HS-5 (cell line): Measurements from ENCODE around the gene CLDN7.
A peak's percentile ranks its signal among the peaks of the same experiment; 100 is the strongest.
"Not testable (repeated sequence)": the region's sequence is repeated elsewhere in the genome, so short reads cannot be mapped to it uniquely, and the experiment has no call there.

Experiments
- DNase-seq: peaks from one replicate; pipeline ENCODE4 v3.0.0-alpha.2; 2012; ENCODE audit warnings: low read depth

Gene CLDN7

GRCh38 chr17:7253082-7253481, 9.2 kb downstream of the CLDN7 start:
- no peak for DNase-seq

DNA sequence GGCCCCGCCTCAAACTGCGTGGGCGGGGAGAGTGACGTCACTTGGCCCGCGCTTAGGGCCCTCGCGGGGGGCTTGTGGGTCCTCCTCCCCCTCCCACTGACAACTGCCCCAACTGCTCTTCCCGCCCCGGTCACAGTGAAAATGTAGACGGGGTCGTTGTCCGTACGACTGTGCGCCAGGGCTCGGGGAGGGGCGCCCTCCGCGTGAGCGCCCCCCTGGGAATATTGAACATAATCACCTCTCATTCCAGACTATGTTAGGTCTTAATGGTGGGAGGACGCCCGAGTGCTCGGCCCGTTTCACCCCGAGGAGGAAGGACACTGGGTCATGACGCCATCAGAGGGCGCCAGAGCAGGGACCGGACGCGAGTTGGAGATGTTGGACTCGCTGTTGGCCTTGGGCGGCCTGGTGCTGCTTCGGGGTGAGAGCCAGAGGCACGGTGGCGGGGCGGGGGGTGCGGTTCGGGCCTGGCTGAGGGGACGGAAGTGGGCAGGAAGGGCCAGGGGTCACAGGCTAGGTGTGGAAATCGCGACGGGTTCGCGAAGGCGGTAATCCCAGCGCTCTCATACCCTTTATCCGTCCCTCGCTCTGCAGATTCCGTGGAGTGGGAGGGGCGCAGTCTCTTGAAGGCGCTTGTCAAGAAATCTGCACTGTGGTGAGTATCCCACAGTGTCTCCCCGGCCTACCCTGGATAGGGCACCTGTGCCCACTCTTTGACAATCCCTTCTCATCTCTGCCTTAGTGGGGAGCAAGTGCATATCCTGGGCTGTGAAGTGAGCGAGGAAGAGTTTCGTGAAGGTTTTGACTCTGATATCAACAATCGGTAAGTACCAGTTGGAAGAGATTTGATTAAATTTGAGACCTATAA, 9.9 kb downstream of the CLDN7 start, which contains the start of gene ELP5:
Gene ELP5, plus strand, starts transcription at position 40 of the 868 bp plus-strand sequence. Its CDS starts 336 bp downstream, at position 376.
- peak; percentile 87 for DNase-seq

DNA sequence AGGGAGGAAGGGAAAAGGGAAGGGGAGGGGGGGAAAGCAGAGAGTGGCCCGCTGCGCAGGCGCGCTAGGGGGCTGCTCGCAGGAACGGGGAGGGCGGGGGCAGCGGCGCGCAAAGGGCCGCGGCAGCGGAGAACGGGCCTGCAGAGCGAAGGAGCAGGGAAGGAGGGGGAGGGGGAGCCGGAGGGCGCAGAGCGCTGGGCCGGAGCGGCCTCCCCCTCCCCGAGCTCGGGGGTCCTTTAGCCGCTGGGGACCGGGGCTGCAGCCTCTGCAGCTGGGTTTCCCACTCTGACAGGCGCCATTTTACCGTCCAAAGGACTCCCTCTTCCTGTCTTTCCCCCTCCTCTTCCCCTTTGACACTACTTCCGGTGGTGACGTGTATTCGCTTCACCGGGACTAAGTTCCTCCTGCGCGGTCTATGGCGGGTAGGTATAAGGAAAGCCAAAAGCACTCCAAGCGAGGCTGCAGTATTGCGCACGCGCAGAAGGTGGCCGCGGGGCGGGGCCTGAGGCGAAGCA, 10.6 kb downstream of the CLDN7 start, which contains the start of gene CTDNEP1:
Gene CTDNEP1, minus strand, starts transcription at position 74 of the 515 bp plus-strand sequence. CDS start 438 bp downstream, outside the sequence.
- DNase-seq, result peak; percentile 99

GRCh38 chr17:7250695-7251627, 11.3 kb downstream of the CLDN7 start:
- DNase-seq, result no peak

- no peak for DNase-seq
Observed at GRCh38 chr17:7249830-7250229, 12.4 kb downstream of the CLDN7 start.

GRCh38 chr17:7249214-7249613, 13.1 kb downstream of the CLDN7 start:
- no peak for DNase-seq

- no peak for DNase-seq
Observed at GRCh38 chr17:7248796-7249195, 13.5 kb downstream of the CLDN7 start.

GRCh38 chr17:7246779-7247178, 15.5 kb downstream of the CLDN7 start:
- DNase-seq, result no peak

- DNase-seq, result not testable (repeated sequence)
Observed at GRCh38 chr17:7243838-7244237, 18.4 kb downstream of the CLDN7 start.

- no peak for DNase-seq
Observed at GRCh38 chr17:7243453-7243729, 18.9 kb downstream of the CLDN7 start.

- peak; percentile 94 for DNase-seq
Observed at GRCh38 chr17:7242717-7243452, 19.4 kb downstream of the CLDN7 start.

DNA sequence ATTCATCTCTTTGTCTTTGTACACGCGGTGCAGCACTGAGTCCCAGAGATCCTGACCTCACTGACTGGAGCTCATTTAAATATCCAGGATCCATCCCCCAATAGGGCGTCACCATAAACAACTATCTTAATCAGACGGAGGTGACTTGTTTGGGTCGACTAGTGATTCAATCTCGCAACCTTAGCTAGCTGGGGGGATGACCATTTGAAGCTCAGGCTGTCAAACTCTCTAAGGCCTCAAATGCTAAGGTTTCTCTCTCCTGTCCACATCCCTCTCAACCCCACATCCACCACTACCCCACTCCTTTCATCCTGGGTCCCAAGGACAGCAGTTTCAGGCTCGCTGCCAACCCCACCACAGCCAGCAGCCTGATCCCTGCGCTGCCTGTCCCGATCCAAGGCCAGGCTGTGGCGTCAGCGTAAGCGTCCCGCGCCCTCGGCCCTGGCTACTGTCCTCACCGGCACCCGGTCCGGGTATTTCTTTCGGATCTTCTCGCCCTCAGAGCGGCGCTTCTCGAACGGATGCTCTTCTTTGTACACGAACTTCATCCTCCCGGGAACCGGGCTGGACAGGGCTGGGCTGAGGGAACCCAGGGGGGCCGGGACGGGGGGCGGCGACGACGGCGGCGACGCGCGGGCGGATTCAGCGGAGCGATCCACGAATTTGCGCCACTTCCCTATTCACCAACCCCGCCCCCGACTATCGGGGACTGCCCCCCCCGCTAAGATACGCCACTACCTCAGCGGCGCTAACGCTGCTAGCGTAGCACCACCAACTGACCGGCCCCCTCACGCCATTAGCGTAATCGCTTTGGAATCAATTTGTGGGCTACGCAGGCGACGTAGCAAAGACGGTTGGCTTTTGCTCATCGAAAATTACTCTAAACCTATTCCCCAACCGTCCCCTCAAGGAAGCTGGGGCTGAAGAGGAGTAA, 20.2 kb downstream of the CLDN7 start, which contains the start of gene GABARAP:
Gene GABARAP, minus strand, starts transcription at position 667 of the 934 bp plus-strand sequence. Its CDS starts 119 bp downstream, at position 548.
- peak; percentile 86 for DNase-seq

- no peak for DNase-seq
Observed at GRCh38 chr17:7241090-7241733, 21.1 kb downstream of the CLDN7 start.

DNA sequence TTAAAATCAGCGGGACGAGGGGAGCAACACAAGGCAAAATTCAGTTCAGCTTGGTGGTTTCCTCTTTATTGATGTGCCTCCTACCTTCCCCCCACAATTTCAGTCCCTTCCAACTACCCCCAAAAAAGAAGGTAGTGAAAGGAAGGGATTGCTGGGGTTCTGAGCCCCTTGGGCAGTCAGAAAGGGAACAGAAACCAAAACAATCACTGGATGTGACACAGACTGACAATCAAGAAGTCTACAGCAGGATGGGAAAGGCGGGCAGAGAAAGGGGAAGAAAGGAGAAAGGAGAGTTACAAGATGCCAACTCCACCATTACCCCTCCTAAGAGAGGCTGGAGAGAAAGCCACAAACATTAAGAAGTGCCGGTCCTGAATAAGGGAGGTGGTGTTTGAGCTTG, 21.9 kb downstream of the CLDN7 start:
- no peak for DNase-seq

GRCh38 chr17:7239091-7240027, 22.9 kb downstream of the CLDN7 start, which contains the start of gene PHF23:
Gene PHF23 (minus strand): TSS chr17:7239457. CDS start chr17:7239279, 178 bp downstream.
- peak; percentile 98 for DNase-seq

- DNase-seq, result no peak
Observed at GRCh38 chr17:7238420-7239090, 23.7 kb downstream of the CLDN7 start.

DNA sequence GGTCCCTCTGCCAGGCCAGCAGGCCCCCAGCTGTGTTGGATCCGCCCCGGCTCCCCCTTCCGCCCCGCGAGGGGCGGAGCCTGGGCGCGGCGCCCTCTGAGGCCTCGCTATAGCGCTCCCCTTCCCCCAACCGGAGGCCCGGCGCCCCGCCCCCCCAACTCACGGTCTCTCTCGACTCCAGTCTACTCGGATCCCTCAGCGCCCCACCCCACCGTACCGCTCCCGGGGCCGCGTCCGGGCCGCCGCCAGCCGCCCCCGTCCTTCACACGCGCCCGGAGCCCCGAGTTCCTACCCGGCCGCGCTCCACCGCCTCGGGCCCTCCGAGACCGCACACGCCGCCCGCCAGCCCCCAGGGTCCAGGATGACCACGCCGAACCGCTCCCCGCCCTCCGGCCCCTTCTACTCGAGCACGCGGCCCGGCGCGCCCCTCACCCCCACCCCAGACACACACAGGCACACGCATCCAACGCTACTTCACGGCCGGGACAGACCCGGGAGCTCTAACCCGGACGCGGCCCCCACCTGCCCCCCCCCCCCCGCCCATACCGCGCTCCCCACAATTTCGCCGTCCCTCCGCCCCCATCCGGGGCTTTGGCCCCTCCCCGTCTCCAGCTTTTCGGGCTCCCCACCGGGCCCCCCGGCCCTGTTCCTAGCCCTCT, 24.4 kb downstream of the CLDN7 start:
- no peak for DNase-seq
